ENCODE data around the gene TSSK3.
"Not testable (repeated sequence)": the region's sequence is repeated elsewhere in the genome, so short reads cannot be mapped to it uniquely, and the experiment has no call there.

TSSK3 gene

DNA sequence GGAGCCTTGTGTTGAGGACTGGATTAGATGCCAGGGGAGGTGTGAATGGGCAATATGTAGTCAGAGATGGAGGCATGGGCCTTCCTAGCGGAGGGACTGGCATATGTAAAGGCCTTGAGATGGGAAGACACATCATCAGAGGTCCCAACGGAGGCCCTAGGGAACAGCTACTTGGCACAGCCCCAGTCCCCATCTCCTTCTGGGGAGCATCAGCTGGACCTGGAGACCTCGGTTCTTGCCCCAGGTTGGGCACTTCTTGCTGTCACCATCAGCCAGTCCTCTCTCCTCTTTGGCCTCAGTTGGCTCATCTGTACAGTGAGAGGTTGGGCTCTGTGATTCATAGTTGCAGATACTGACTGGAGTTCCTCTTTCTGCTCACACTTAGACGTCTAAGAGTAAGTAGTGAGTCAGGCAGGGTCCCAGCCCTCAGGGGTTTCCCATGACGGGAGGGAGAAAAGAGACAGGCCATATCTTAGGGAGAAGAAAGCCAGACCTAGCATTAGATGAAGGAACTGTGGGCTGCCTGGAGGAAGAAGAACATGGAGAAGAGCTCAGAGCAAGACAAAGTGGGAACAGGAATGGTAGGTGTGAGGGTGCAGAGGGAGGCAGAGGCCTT lies 22.9 kb upstream of the TSSK3 start:
- FAIRE-seq, result no peak

DNA sequence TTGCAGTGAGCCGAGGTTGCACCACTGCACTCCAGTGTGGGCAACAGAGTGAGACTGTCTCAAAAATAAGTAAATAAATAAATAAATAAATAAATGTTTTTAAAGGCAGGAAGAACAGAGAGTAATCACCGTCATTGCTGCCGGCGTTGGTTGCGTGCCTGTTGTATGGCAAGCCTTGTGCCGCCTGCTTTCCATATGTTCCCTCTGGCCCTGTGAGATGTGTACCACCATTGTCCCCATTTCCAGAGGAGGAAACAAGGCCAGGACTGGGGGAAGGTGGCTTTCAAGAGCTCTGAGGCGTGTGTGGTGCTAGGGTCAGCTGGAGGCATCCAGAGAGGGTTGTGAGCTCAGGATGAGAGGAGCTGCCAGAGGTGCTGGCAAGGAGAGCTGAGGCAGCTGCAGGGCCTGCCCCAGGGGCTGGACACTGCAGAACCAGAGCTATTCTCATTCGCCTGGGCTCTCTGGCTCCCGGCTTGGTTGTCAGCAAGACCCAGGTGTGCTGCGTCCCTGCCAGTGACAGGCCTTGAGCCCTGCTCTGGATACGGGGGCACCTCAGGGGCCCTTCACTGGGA lies 21.1 kb upstream of the TSSK3 start:
- FAIRE-seq, result no peak

DNA sequence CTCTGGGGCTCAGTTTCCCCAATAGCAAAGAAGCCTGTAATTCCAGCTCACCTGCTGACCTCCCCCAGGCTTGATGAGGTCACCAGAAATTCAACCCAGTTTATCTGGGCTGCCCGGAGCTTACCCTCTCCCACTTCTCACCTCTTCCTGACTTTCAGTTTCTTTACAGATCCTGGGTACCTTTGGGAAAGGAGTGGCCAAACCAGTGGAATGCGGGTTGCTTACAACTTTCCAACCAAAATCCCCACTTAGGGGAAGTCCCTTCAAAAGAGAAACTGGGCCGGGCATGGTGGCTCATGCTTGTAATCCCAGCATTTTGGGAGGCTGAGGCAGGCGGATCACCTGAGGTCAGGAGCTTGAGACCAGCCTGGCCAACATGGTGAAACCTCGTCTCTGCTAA lies 20.4 kb upstream of the TSSK3 start:
- no peak for FAIRE-seq

DNA sequence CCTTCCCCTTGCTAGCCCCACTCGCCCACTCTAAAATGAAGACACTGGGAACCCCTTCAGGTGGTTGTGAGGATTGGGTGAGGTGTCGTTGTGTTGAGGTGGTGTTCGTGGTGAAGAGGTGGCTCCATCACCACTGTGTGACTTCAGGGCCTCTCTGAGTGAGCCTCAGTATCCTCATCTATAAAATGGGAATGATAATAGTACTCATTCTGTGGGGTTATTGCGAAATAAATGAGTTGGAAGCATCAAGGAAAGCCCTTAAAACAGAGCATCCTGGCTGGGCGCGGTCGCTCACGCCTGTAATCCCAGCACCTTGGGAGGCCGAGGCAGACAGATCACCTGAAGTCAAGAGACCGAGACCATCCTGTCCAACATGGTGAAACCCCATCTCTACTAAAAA lies 19.6 kb upstream of the TSSK3 start:
- no peak for FAIRE-seq

DNA sequence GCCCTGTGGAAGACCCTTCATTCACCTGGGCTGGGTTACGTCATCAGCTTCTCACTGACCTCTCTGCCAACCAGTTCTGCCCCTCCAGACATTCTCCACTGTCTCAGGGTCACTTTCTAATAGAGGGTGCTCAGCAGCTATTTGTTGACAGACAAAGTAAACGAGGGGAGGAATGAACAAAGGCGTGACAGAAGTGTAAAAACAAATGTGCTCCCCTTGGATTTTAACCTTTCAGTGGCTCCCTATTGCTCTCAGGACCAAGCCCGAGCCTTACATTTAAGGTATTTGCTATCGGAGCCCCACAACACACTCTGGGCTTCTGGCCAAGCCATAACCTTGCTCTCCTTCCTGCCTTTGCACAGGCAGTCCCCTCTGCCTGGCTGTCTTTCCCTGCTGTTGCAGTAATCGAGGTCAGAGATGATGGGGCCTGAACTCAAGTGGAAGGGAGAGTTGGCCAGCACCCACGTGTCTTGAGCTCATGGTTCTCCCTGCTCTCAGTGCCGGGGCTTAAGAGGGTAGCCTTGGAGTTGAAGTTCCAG lies 17.0 kb upstream of the TSSK3 start:
- FAIRE-seq, result no peak

DNA sequence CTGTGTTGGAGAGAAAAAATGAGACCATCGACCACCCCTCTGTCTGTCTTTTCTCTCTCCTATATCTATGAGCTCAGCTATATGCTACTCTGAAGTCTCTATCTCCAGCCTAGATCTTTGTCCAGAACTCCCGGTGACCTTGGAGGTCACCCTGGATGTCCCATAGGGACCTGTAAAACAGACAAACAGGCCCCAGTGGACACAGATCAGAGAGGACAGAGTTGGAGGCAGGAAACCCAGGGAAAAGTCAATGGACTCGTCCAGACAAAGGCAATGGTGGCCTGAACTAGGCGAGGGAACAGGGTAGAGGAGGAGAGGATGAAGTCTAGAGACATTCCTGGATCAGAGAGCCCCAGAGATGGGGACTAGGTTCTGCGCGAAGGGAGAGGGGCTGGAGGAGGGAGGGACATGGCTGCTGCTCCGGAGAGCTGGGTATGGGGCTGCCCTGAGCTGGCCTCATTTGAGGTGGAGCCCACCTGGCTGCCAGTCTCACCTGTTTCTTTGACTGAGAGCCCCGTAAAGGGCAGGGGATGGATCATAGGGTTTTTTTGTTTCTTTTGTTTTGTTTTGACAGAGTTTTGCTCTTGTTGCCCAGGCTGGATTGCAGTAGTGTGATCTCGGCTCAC lies 15.7 kb upstream of the TSSK3 start:
- FAIRE-seq, result no peak

DNA sequence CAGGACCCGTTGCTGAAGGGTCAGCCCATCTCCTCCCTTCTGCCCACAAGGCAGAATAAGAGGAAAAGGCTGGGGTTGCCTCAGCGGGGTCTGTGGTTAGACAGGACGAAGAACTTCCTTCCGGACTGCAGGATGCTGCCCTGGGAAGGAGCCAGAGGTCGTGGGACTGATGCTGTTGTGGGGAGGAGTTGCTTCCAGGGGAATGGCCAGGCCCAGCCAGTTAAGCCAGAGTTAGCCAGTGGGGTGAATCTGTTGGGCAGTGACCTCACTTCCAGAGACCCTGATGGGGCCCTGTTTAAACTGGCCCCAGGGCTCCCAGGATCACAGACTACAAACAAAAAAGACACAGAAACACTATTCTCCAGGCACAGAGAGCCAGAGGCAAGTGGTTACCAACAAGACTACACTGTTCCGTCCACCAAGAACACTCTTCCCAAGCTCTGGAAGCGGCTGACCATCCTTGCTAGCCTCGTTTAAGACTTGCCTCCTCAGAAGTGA lies 13.1 kb upstream of the TSSK3 start:
- FAIRE-seq, result no peak

DNA sequence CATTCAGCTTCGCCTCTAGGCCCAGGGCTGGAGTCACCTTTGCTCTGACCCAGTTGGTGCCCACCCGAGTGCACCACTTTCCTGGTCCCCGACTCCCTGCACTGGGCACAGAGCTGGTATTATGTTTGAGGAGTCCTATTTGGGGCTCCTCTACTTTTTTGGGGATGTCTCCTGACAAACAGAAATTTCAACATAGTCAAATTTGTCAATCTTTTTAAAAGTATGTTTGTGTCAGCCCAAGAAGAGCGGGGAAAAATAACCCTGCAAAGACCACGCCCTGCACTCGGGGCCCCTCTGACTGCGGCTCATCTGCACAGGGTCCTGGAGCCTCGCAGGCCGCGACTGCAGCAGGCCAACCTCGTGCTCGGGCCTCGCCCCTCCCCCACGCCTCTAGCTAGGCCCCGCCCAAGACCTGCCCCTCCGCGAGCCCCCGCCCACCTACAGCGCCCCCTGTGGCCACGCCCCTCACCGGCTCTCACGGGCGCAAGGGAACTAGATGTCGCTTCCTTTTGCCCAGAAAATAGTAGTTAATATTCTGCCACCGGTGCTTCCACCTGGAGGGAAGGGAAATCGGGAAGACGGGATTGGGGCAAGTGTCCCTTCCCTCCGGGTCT lies 11.4 kb upstream of the TSSK3 start:
- no peak for FAIRE-seq

DNA sequence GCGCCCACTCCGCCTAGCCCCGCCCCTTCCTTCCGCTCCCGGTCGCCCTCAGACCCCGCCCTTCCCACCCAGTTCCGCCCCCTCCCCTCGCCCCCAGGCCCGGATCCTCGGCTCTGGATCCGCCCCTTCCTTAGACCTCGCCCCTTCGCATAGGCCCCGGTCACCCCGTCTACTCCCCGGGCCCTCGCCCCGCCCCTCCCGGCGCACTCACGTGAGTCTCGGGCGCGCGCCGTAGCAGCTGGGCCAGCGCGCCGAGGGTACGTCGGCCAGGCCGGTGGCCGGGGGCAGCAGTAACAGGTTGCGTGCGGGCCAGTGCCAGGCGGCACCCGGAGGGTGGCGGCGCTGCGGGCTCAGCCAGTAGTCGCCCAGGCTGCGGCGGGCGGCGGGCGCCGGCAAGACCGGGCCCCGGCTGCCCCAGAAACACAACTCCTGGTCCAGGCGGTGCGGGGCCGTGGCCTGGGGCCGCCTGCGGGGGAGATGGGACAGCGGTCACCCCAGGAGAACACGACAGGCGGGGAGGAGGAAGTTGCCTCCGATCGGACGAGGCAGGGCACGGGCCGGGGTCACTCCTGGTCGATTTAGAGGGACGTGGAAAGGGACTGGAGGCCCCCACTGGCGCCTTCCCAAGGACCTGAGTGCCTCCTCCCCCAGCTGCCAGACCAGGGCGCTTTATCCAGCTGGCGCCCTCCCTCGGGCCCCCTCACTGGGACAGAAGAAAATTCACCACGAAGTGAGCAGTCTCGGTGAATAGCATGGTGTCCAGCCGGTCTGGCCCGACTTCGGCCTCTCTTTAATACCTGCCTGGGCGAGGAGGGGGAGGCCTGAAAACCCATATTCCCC lies 10.7 kb upstream of the TSSK3 start:
- FAIRE-seq, result no peak

DNA sequence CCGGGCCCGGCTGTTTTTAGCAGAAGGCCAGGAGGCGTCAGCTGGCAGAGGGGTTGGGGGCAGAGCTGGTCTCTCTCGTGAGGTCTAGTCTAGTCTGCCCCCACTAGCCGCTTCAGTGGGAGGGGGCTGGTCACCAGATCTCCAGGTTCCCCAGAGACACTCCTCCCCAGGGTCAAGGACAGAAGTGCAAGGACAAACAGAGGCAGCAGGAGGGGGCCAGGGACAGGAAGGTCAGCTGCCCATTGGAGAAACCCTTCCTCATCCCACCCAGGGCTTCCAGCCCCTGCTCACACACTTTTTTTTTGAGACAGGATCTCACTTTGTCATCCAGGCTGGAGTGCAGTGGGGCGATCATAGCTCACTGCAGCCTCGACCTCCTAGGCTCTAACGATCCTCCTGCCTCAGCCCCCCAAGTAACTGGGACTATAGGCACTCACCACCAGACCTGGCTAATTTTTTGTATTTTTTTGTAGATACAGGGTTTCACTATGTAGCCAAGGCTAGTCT lies 10.0 kb upstream of the TSSK3 start:
- FAIRE-seq, result no peak

DNA sequence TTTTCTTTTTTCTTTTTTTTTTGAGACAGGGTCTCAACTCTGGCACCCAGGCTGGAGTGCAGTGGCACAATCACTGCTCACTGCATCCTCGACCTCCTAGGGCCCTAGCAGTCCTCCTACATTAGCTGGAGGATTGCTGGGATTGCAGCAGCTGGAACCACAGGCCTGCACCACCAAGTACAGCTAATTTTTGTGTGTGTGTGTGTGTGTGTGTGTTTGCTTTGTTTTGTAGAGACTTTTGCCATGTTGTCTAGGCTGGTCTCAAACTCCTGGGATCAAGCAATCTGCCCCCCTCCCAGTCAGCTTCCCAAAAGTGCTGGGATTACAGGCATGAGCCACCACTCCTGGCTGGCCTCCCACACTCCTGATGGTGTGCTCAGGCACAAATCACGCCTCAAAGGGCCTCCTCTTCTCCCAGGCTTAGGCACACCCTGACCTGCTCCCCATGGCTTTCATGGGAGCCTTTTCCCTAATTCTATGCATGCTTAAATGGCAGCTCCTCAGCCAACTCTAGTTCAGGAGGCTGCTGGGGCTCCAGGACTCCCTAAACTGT lies 9.4 kb upstream of the TSSK3 start:
- FAIRE-seq, result no peak

DNA sequence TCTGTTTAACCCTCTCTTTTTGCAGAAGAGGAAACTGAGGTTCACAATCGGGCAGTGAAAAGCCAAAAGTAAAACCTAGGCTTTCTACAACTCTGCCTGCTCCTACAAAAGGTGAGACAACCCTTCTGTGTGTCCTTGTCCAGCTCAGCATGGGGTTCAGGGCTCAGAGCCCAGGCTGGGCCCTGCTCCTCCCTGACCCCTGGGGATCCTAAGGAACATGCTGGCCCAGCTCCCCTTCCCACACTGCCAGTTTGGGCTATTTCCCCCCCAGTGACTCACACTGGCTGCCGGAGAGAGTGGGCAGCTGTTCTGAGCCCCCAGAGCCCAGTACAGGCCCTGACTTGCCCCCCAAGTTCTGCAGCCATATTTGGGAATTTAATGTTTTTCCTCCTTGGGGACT lies 8.9 kb upstream of the TSSK3 start:
- FAIRE-seq, result no peak

DNA sequence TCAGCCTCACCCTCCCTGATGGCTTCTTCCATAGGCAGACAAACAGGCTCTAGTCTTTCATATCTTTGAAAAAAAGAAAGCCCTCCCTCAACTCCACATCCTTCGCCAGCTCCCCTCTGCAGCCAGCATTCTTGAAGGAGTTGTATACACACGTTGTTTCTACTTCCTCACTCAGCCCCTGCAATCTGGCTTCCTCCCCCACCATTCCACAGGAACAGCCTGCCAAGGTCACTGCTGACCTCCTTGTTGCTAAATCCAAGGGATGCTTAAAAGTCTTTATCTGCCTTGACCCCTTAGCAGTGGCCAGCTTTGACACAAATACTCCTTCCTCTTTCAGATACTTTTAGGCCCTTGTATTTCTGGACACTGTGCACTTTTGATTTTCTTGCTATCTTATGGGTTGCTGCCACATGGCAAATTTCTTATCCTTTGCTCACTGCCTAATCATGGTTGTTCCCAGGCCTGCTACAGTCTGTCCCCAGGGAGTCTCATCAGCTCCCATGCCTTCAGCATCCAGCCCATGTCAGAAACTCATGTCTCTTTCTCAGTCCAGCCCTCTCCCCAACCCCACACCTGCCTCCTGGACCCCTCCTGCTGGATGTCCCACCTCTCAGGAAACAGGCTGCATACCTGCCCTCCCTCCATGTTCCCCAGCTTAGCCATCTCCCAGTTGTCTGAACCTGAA lies 8.3 kb upstream of the TSSK3 start:
- no peak for FAIRE-seq

DNA sequence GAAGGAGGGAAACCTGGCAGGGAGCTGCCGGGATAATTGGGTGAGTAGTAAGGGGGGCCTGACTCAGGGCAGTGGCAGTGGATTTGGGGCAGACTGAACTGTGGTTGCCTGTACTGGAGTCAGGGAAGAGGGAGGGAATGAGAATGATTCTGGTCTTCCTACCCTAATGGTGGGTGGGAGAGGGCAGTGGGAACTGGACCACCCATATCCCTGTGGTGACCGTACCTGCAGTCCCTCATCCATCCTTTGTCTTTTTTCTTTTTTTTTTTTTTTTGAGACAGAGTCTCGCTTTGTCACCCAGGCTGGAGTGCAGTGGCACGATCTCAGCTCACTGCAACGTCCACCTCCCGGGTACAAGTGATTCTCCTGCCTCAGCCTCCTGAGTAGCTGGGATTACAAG lies 6.6 kb upstream of the TSSK3 start:
- not testable (repeated sequence) for FAIRE-seq

DNA sequence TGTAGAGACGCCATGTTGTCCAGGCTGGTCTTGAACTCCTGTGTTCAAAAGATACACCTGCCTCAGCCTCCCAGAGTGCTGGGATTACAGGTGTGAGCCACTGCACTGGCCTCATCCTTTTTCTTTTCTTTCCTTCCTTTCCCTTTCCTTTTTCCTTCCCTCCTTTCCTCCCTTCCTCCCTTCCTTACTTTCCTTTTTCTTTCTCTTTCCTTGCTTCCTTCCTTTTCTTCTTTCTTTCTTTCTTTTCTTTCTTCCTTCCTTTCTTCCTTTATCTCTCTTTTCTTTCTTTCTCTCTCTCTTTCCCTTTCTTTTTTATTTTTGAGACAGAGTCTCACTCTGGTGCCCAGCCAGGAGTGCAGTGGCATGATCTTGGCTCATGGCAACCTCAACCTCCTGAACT lies 5.9 kb upstream of the TSSK3 start:
- no peak for FAIRE-seq

DNA sequence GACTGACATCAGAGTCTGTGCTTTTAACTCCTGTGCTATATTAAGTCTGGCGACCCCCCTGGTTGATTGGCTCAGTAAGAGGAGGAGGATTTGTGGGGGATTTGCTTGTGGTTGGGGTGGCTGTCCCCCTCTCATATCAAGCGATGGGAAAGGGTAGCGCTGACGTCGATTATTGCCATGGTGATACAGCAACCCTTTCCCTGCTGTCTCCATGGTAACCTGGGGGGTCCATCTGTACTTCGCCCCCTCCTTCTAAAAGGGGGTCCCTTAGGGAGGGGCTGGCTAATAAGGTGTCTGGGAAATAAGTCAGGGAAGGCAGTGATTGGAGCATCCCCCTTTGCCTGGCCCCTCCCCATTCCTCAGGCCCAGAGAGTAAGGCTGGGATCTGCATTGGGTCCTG lies 4.7 kb upstream of the TSSK3 start:
- no peak for FAIRE-seq

DNA sequence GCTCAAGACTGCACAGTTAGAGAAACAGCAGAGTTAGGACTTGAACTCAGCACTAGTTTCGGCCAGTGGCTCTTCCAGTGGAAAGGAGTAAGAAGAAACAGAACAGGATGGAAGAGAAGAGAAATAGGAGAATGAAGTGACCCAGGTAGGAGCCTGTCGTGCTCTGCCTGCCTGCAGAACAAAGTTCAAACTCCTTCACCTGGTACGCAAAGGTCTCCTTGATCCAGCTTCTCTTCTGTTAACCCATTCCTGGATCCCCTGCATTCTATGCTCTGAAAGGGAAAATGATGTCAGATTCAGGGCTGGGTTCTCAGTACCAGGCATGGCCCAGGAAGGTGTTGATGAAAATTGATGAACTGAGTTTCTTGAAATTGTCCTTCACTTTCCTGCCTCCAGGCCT lies 3.9 kb upstream of the TSSK3 start:
- FAIRE-seq, result no peak

DNA sequence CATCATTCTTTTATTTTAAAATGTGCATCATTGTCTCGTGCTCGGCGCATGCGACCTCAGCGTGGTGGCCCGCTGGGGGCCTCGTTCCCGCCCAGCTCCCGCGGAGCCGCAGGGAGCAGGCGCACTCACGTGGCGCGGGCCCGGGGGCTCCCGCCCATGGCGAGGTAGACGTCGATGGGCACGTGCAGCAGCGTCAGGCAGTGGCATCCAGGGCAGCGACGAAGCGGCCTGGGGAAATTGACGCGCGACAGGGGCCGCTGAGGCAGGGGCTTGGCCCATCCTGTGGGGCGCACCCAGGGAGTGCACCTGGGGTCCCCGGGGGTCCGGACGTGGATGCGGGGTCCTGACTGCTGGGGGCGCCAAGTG lies 1.0 kb upstream of the TSSK3 start:
- FAIRE-seq, result no peak

DNA sequence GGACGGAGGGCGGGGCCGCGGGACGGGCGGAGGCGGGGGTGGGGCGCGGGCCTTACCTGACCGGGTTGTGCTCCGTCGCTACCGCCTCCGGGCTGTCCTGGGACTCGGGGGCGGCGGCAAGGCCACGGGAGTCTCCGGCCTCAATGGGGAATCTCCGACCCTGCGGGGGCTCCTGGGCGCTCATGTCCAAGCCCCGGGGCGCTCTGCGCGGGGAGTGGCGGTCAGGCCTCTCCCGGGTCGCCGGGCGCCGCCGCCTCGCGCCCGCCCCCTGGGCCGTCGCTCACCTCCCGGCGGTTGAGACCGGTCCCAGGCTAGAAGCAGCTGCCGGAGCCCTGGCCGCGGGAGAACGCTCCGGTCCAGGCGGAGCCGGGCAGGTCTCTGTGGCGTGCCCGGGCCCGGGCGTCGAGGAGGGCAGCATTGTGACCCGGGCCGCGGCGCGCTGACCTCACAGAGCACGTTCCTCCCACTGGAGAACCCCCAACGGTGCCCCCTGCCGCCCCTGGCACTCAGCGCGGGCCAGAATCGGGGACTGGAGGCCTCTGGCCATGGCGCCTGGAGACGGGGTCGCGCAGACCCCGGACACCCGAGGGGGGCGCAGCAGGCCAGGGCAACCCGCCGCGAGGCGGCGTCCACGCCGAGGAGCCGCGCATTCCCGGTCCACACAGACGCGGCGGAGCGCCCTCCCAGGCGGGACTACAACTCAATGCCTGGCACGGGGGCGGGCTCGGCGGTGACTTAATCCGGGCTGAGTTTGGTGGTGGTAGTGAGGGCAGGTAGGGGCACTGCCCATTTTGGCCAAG lies 465 bp upstream of the TSSK3 start:
- no peak for FAIRE-seq

DNA sequence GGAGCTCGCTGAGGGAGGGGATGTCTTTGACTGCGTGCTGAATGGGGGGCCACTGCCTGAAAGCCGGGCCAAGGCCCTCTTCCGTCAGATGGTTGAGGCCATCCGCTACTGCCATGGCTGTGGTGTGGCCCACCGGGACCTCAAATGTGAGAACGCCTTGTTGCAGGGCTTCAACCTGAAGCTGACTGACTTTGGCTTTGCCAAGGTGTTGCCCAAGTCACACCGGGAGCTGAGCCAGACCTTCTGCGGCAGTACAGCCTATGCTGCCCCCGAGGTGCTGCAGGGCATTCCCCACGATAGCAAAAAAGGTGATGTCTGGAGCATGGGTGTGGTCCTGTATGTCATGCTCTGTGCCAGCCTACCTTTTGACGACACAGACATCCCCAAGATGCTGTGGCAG lies 1.4 kb downstream of the TSSK3 start:
- FAIRE-seq, result no peak

DNA sequence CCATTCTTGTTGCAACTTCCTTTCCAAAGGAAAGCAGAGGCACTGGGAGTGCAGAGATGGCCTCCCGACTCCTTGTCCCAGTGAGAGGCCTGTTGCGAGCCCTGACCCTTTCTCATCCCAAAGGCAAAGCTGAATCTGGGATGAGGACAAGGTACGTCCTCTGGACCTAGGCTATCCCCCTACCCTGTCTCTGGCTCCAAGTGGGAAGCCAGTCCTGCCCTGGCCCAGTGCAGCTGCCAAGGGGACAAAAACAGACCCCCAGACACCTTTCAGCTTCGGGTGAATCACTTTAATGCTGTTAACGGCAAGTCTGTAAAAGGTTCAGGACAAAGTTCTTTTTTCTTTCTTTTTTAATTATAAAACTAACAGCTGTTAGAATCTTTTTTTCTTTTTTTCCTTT lies 2.5 kb downstream of the TSSK3 start:
- no peak for FAIRE-seq
